ENCODE results near the gene DENND2A. TPM values are rescaled to one million over a fixed set of nuclear protein-coding genes. Genes with fewer than 3 reads are reported as not detected.

The DENND2A gene
- total RNA-seq, 1 experiment from 2014 or later: 7.3 TPM

GRCh38 chr7:140546947-140547346 is 93.7 kb downstream of the DENND2A start:
- no peak overlapping the region for H3K27ac Mint-ChIP-seq
- no peak overlapping the region for H3K4me3 Mint-ChIP-seq
- Histone ChIP-seq H2AFZ (ENCODE audit: low read length) (no peak overlapping the region), H3K79me1 (ENCODE audit: insufficient read depth, low read depth, low read length, poor library complexity, severe bottlenecking) (no peaks in the 10 kb centered on the region), H4K8ac (replicated peaks; ENCODE audit: insufficient read length, low read depth, low read length) (no peak overlapping the region), H3K9ac (ENCODE audit: extremely low read depth, insufficient read length, low read length) (no peak overlapping the region), H3K4me2 (ENCODE audit: insufficient read depth, insufficient read length, low read length) (no peak overlapping the region), H4K5ac (ENCODE audit: insufficient read length, low read depth, low read length) (no peak overlapping the region), H2BK15ac (ENCODE audit: low read depth, low read length) (no peak overlapping the region), H3K23ac (ENCODE audit: insufficient read length, low read depth, low read length) (no peak overlapping the region), H3T11ph (ENCODE audit: low read length) (no peak overlapping the region), H4K91ac (ENCODE audit: insufficient read length, low read depth, low read length) (no peak overlapping the region), H2BK120ac (ENCODE audit: low read depth, low read length, poor library complexity, severe bottlenecking) (no peak overlapping the region), H3K4me1 (ENCODE audit: insufficient read depth, low read length) (peaks cover 3% of the 10 kb centered on the region; the same call in 1 of the 2 replicates), H3K4ac (ENCODE audit: low read depth, low read length) (no peak overlapping the region), H3K27ac (ENCODE audit: insufficient read length, low read depth, low read length) (no peak overlapping the region), H4K20me1 (ENCODE audit: control insufficient read depth, insufficient read depth, insufficient read length) (no peaks in the 10 kb centered on the region), H2AK5ac (ENCODE audit: insufficient read length, low read length) (no peak overlapping the region), H2BK20ac (ENCODE audit: low read depth, low read length, poor library complexity, severe bottlenecking) (no peak overlapping the region), H3K9me3 (ENCODE audit: control insufficient read depth, low read depth, low read length) (no peaks in the 10 kb centered on the region), H3K56ac (ENCODE audit: insufficient read length, low read depth, low read length) (no peak overlapping the region), H3K14ac (ENCODE audit: insufficient read depth, low read length) (no peak overlapping the region; the same call in 1 of the 2 replicates), H3K18ac (ENCODE audit: insufficient read length, low read depth, low read length) (no peak overlapping the region), H3K27me3 (ENCODE audit: insufficient read depth, low read length) (no peaks in the 10 kb centered on the region), H2BK5ac (ENCODE audit: insufficient read length, low read length) (no peak overlapping the region), H3K23me2 (ENCODE audit: insufficient read length, low read depth, low read length, poor library complexity, severe bottlenecking) (no peaks in the 10 kb centered on the region), H2BK12ac (ENCODE audit: insufficient read length, low read depth, low read length) (no peak overlapping the region), H3K79me2 (ENCODE audit: insufficient read depth, low read length) (no peaks in the 10 kb centered on the region)
- no CpG with 5 or more reads among the region's 1 CpG for WGBS (ENCODE audit: extremely low coverage, insufficient read length, low lambda C conversion rate)
- peaks cover 2% of the 10 kb centered on the region; the same call in 1 of the 2 replicates for H3K27me3 Mint-ChIP-seq (ENCODE audit: low read depth)
- TF ChIP-seq, protein P1, sequence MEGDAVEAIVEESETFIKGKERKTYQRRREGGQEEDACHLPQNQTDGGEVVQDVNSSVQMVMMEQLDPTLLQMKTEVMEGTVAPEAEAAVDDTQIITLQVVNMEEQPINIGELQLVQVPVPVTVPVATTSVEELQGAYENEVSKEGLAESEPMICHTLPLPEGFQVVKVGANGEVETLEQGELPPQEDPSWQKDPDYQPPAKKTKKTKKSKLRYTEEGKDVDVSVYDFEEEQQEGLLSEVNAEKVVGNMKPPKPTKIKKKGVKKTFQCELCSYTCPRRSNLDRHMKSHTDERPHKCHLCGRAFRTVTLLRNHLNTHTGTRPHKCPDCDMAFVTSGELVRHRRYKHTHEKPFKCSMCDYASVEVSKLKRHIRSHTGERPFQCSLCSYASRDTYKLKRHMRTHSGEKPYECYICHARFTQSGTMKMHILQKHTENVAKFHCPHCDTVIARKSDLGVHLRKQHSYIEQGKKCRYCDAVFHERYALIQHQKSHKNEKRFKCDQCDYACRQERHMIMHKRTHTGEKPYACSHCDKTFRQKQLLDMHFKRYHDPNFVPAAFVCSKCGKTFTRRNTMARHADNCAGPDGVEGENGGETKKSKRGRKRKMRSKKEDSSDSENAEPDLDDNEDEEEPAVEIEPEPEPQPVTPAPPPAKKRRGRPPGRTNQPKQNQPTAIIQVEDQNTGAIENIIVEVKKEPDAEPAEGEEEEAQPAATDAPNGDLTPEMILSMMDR (conservative IDR thresholded peaks at IDR 0.05): no peak
- H3K9me3 Mint-ChIP-seq: no peaks in the 10 kb centered on the region
- peaks cover 8 to 15% of the 10 kb centered on the region in 2 experiments for H3K4me1 Mint-ChIP-seq
- H3K36me3 Mint-ChIP-seq (ENCODE audit: insufficient read depth in 1 of 3, low read depth in 3 of 3): no peaks in the 10 kb centered on the region; a peak in 1 of 7 replicates
- DNase-seq: no peak
